Germinal center (tissue), 1 donor: ENCODE measurements around the gene CAPN11.
"Not testable (repeated sequence)": the region's sequence is repeated elsewhere in the genome, so short reads cannot be mapped to it uniquely, and the experiment has no call there.

ENCODE experiments used
- DNase-seq: peaks from one replicate; pipeline ENCODE4 v3.0.0; 2012; ENCODE audit warnings: mixed read lengths, low spot score

Gene CAPN11

GRCh38 chr6:44228031-44228430, 69.4 kb downstream of the CAPN11 start:
- no peak for DNase-seq

GRCh38 chr6:44228433-44228832, 69.8 kb downstream of the CAPN11 start:
- DNase-seq = no peak

- DNase-seq = no peak
These were observed 70.2 kb downstream of the CAPN11 start for GRCh38 chr6:44228836-44229235.

GRCh38 chr6:44229376-44230033, 70.9 kb downstream of the CAPN11 start:
- no peak for DNase-seq

GRCh38 chr6:44230034-44230675, 71.5 kb downstream of the CAPN11 start:
- DNase-seq = no peak

GRCh38 chr6:44231426-44231825, 72.8 kb downstream of the CAPN11 start:
- DNase-seq = not testable (repeated sequence)

- no peak for DNase-seq
These were observed 74.3 kb downstream of the CAPN11 start for GRCh38 chr6:44232676-44233566.

- DNase-seq = no peak
These were observed 75.0 kb downstream of the CAPN11 start for GRCh38 chr6:44233567-44234100.
